Measurements from ENCODE around the gene MAPKAPK2. TPM values are rescaled to one million over a fixed set of nuclear protein-coding genes. Genes with fewer than 3 reads are reported as not detected.

MAPKAPK2 gene
- polyA plus RNA-seq, 1 of the 3 experiments (the other 2 are of a cell fraction): 46.8 TPM

DNA sequence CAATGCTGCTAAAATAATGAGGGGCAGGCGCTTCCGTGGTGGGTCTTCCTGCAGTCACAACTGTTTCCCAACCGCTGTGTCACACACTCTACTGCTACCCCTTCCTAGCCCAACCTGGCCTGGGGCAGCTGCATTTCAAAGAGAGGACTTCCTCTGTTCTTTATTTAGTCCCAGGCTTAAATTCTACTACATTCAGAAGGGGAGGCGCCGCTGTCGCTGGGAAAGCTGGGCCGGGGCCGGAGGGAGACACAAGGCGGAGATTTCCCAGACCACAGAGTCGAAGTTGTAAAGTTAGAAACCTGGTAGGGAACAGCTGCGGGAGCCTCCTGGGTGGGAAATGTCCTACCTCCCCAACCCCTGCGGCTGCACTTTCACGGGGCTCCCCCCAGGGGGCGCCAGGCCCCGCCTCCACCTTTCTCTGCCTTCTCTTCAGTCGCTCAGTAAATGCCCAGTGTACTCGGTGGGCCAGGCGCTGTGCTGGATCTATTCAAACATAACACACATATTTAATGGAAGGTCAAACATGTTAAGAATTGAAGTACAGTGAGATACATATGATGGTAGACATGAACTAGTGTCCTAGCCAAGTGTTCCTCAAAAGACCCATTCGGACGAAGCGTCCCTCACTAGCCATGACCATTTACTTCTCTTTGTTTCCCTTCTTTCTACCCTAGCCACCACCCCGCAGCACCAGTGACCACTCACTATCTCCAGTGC lies 26.3 kb upstream of the MAPKAPK2 start:
- Histone ChIP-seq H3F3A (replicated peaks; ENCODE audit: insufficient read depth) (peaks cover 6% of the 10 kb centered on the region), H3K4me2 (no peak overlapping the region), H3K9me3 (no peaks in the 10 kb centered on the region), H3K36me3 (replicated peaks in 1 of 2; ENCODE audit: control insufficient read depth in 1 of 2, insufficient read depth in 2 of 2, low read length in 1 of 2) (no peaks in the 10 kb centered on the region), H3K27ac (ENCODE audit: low read depth in 2 of 2, low read length in 1 of 2) (no peak overlapping the region), H3K79me2 (ENCODE audit: insufficient read depth) (no peaks in the 10 kb centered on the region), H4K20me1 (ENCODE audit: insufficient read depth) (no peaks in the 10 kb centered on the region), H3K9me2 (no peaks in the 10 kb centered on the region), H3K4me1 (ENCODE audit: control insufficient read depth in 1 of 2, insufficient read depth in 2 of 2, low read depth in 1 of 2, low read length in 1 of 2) (peaks cover 0 to 11% of the 10 kb centered on the region in 2 experiments; a peak in 1 of 4 replicates), H3K9ac (no peak overlapping the region), H3K4me3 (ENCODE audit: low read depth in 2 of 2, low read length in 1 of 2) (no peak overlapping the region; a peak in 1 of 4 replicates), H2AFZ (ENCODE audit: low read depth) (no peak overlapping the region), H3K27me3 (ENCODE audit: insufficient read depth) (peaks cover 12% of the 10 kb centered on the region; the same call in 1 of the 2 replicates)
- TF ChIP-seq, protein P1, sequence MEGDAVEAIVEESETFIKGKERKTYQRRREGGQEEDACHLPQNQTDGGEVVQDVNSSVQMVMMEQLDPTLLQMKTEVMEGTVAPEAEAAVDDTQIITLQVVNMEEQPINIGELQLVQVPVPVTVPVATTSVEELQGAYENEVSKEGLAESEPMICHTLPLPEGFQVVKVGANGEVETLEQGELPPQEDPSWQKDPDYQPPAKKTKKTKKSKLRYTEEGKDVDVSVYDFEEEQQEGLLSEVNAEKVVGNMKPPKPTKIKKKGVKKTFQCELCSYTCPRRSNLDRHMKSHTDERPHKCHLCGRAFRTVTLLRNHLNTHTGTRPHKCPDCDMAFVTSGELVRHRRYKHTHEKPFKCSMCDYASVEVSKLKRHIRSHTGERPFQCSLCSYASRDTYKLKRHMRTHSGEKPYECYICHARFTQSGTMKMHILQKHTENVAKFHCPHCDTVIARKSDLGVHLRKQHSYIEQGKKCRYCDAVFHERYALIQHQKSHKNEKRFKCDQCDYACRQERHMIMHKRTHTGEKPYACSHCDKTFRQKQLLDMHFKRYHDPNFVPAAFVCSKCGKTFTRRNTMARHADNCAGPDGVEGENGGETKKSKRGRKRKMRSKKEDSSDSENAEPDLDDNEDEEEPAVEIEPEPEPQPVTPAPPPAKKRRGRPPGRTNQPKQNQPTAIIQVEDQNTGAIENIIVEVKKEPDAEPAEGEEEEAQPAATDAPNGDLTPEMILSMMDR (IDR thresholded peaks at IDR 0.05): peak; percentile 61
- TF ChIP-seq MEF2A (IDR thresholded peaks at IDR 0.05; ENCODE audit: borderline replicate concordance, low read depth): no peak
- DNase-seq: peak; percentile 70
- WGBS (ENCODE audit: low lambda C conversion rate): 70% methylated on average over 22 of the region's 22 CpGs
- ChIA-PET POLR2A (interaction anchor here (0.6 kb wide), 1 partner anchor 23 kb away, joined by 3 read pairs; the partner anchor contains the start of gene DYRK3), CTCF (interaction anchor here (0.6 to 17.9 kb wide), 5 partner anchors 10 to 49 kb away, joined by 3 to 450 read pairs (median 12); partner anchors contain the start of genes DYRK3 and EIF2D)

DNA sequence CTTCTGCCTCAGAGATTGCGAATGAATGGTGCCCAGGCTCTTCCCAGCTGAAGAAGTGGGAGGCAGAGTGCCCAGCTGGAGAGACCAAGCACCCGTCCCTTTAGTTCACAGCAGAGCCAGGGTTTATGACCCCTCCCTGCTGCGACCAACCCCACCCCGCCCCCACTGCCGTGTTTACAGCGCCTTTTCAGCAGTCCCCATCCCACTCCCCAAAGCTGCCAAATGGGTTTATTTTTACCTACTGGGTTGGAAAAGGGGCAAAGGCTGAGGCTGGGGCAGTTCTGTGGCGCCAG lies 25.8 kb upstream of the MAPKAPK2 start:
- Histone ChIP-seq H3K4me2 (no peak overlapping the region), H3K36me3 (replicated peaks in 1 of 2; ENCODE audit: control insufficient read depth in 1 of 2, insufficient read depth in 2 of 2, low read length in 1 of 2) (no peaks in the 10 kb centered on the region), H2AFZ (ENCODE audit: low read depth) (no peak overlapping the region), H3K9me3 (no peaks in the 10 kb centered on the region), H3K79me2 (ENCODE audit: insufficient read depth) (no peaks in the 10 kb centered on the region), H3K9ac (no peak overlapping the region), H3K4me3 (ENCODE audit: low read depth in 2 of 2, low read length in 1 of 2) (no peak overlapping the region), H3K27me3 (ENCODE audit: insufficient read depth) (peaks cover 16% of the 10 kb centered on the region; the same call in 1 of the 2 replicates), H4K20me1 (ENCODE audit: insufficient read depth) (no peaks in the 10 kb centered on the region), H3K4me1 (ENCODE audit: control insufficient read depth in 1 of 2, insufficient read depth in 2 of 2, low read depth in 1 of 2, low read length in 1 of 2) (peaks cover 0 to 15% of the 10 kb centered on the region in 2 experiments; a peak in 1 of 4 replicates), H3K27ac (ENCODE audit: low read depth in 2 of 2, low read length in 1 of 2) (no peak overlapping the region), H3K9me2 (no peaks in the 10 kb centered on the region), H3F3A (replicated peaks; ENCODE audit: insufficient read depth) (peaks cover 6% of the 10 kb centered on the region)
- ChIA-PET CTCF (interaction anchor here (0.7 to 17.9 kb wide), 7 partner anchors 11 to 180 kb away, joined by 3 to 450 read pairs (median 8); partner anchors contain the start of genes DYRK3 and EIF2D), POLR2A (no interaction called here)
- 73% methylated on average over 7 of the region's 7 CpGs for WGBS (ENCODE audit: low lambda C conversion rate)
- DNase-seq: no peak
- no peak for TF ChIP-seq RCOR1 (IDR thresholded peaks at IDR 0.05; ENCODE audit: low read length)
- TF ChIP-seq NFIC (IDR thresholded peaks at IDR 0.05; ENCODE audit: borderline replicate concordance): no peak
- TF ChIP-seq JUND (IDR thresholded peaks at IDR 0.05): no peak
- no peak for TF ChIP-seq SMC3 (IDR thresholded peaks at IDR 0.05; ENCODE audit: low read depth, low read length)
- no peak for TF ChIP-seq CHD2 (IDR thresholded peaks at IDR 0.05; ENCODE audit: low read length, partially characterized antibody)
- TF ChIP-seq SIN3A (IDR thresholded peaks at IDR 0.05; ENCODE audit: borderline replicate concordance, low read depth, low read length): no peak
- no peak for TF ChIP-seq TAF1 (IDR thresholded peaks at IDR 0.05; ENCODE audit: borderline replicate concordance, low read depth, low read length)
- no peak for TF ChIP-seq RXRA (IDR thresholded peaks at IDR 0.05; ENCODE audit: borderline replicate concordance, low read depth)
- TF ChIP-seq, protein P2, sequence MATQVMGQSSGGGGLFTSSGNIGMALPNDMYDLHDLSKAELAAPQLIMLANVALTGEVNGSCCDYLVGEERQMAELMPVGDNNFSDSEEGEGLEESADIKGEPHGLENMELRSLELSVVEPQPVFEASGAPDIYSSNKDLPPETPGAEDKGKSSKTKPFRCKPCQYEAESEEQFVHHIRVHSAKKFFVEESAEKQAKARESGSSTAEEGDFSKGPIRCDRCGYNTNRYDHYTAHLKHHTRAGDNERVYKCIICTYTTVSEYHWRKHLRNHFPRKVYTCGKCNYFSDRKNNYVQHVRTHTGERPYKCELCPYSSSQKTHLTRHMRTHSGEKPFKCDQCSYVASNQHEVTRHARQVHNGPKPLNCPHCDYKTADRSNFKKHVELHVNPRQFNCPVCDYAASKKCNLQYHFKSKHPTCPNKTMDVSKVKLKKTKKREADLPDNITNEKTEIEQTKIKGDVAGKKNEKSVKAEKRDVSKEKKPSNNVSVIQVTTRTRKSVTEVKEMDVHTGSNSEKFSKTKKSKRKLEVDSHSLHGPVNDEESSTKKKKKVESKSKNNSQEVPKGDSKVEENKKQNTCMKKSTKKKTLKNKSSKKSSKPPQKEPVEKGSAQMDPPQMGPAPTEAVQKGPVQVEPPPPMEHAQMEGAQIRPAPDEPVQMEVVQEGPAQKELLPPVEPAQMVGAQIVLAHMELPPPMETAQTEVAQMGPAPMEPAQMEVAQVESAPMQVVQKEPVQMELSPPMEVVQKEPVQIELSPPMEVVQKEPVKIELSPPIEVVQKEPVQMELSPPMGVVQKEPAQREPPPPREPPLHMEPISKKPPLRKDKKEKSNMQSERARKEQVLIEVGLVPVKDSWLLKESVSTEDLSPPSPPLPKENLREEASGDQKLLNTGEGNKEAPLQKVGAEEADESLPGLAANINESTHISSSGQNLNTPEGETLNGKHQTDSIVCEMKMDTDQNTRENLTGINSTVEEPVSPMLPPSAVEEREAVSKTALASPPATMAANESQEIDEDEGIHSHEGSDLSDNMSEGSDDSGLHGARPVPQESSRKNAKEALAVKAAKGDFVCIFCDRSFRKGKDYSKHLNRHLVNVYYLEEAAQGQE (IDR thresholded peaks at IDR 0.05; ENCODE audit: low read depth, low read length): no peak
- TF ChIP-seq, protein P3, sequence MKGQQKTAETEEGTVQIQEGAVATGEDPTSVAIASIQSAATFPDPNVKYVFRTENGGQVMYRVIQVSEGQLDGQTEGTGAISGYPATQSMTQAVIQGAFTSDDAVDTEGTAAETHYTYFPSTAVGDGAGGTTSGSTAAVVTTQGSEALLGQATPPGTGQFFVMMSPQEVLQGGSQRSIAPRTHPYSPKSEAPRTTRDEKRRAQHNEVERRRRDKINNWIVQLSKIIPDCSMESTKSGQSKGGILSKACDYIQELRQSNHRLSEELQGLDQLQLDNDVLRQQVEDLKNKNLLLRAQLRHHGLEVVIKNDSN (IDR thresholded peaks at IDR 0.05; ENCODE audit: borderline replicate concordance, low read depth): no peak
- TF ChIP-seq TEAD4 (IDR thresholded peaks at IDR 0.05; ENCODE audit: borderline replicate concordance, insufficient read depth): no peak
- TF ChIP-seq, protein P4, sequence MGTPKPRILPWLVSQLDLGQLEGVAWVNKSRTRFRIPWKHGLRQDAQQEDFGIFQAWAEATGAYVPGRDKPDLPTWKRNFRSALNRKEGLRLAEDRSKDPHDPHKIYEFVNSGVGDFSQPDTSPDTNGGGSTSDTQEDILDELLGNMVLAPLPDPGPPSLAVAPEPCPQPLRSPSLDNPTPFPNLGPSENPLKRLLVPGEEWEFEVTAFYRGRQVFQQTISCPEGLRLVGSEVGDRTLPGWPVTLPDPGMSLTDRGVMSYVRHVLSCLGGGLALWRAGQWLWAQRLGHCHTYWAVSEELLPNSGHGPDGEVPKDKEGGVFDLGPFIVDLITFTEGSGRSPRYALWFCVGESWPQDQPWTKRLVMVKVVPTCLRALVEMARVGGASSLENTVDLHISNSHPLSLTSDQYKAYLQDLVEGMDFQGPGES (IDR thresholded peaks at IDR 0.05; ENCODE audit: low read depth, low read length): no peak
- TF ChIP-seq, protein P1 (IDR thresholded peaks at IDR 0.05): no peak

Measured in SK-N-SH (cell line).